Osteoblast (primary cell): Measurements from ENCODE around the gene RHOJ. TPM values are rescaled to one million over a fixed set of nuclear protein-coding genes. Genes with fewer than 3 reads are reported as not detected.

Experiments
- DNase-seq: peaks from one replicate; pipeline ENCODE4 v3.0.0; 2011; ENCODE audit warnings: low spot score, mixed read lengths; ENCODE audit not compliant: insufficient read length; ENCODE audit errors: missing footprints
- H2AFZ ChIP-seq: 2 replicates; pipeline ENCODE4 v1.6.0; 2011; ENCODE audit warnings: mild to moderate bottlenecking, low read length
- H3K27ac ChIP-seq: 2 replicates; pipeline ENCODE4 v1.5.1; 2011; ENCODE audit warnings: mild to moderate bottlenecking, low read depth, low read length, moderate library complexity
- H3K27me3 ChIP-seq: 2 replicates; pipeline ENCODE4 v1.6.0; 2012; ENCODE audit warnings: mild to moderate bottlenecking, control low read depth, inconsistent platforms, low read length, moderate library complexity; ENCODE audit not compliant: insufficient read depth
- H3K36me3 ChIP-seq: 2 replicates; pipeline ENCODE4 v1.5.1; 2011; ENCODE audit warnings: mild to moderate bottlenecking, low read length, control low read depth, moderate library complexity; ENCODE audit not compliant: insufficient read depth
- H3K4me1 ChIP-seq: 2 replicates; pipeline ENCODE4 v1.5.1; 2011; ENCODE audit warnings: mild to moderate bottlenecking, low read length, control low read depth, moderate library complexity; ENCODE audit not compliant: insufficient read depth
- H3K4me2 ChIP-seq: 2 replicates; pipeline ENCODE4 v1.6.0; 2011; ENCODE audit warnings: mild to moderate bottlenecking, low read length; ENCODE audit not compliant: insufficient read depth
- H3K4me3 ChIP-seq: fragments of 200-600 bp; sonication (generic); 3 replicates; pipeline ENCODE4 v1.5.1; 2012; ENCODE audit warnings: mild to moderate bottlenecking, low read length, inconsistent platforms; ENCODE audit not compliant: insufficient read depth
- H3K79me2 ChIP-seq: 2 replicates; pipeline ENCODE4 v1.6.0; 2012; ENCODE audit warnings: mild to moderate bottlenecking, low read length, control low read depth, inconsistent platforms; ENCODE audit not compliant: insufficient read depth
- H3K9me3 ChIP-seq: 2 replicates; pipeline ENCODE4 v1.5.1; 2011; ENCODE audit warnings: low read depth, low read length, control low read depth
- H4K20me1 ChIP-seq: 2 replicates; pipeline ENCODE4 v1.6.0; 2012; ENCODE audit warnings: mild to moderate bottlenecking, low read length, control low read depth; ENCODE audit not compliant: insufficient read depth
- total RNA-seq: library from RNA; depleted of rRNA; stranded (reverse); fragments of >200 nt; gene quantifications from 2 replicates; pipeline ENCODE4 v1.2.3, GENCODE V29; 2012
- TF ChIP-seq, protein P1 (sequence below): IDR thresholded peaks from 2 replicates; pipeline ENCODE4 v1.5.1; 2011; ENCODE audit warnings: mild to moderate bottlenecking, low read depth, low read length, moderate library complexity; ENCODE audit errors: extremely low read depth

Gene RHOJ
- total RNA-seq, 1 donor, result 4.3 TPM

DNA sequence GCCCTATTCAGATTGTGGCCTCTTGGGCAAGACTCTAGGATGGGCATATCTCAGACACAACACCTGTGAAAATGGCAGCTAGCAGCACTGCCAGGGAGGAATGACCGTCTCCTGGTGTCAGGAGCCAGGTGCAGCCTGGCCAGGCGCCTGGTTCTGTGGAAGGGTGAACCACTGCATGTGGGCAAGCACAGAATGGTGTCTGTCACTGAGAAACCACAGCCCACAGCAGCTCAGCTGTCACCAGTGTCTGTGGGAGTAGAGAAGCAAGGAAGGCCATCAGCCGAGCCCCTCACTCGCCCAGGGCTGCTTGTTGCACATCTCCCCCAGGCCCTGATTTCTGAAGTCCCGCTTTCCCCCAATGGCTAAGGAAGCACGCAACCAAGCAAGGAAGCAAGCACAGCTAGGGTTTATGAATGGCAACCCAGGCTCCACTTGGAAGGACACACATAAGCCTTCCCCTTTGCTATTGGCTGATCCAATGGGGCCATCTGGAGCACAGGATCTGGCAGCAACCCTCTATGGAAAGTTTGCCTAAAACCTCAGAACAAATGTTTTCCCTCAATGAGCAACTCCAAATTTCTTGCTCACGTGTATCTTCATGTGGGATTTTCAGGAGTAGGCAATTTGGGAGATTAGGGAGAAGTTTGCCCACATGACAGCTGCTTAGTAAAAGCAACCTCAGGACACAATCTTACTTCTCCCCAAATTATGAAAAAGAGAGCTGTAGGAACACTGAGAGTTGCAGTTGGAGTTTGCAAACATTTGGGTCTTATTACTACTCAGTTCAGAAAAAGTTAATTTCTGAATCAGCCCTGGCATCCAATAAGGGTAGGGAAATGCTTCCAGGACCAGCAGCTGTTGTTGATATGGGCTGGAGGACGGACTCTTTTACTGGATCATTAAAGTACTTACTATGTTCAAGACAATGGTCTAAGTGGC, 69.7 kb downstream of the RHOJ start:
- Histone ChIP-seq H3K27ac (no peak overlapping the region), H3K9me3 (no peaks in the 10 kb centered on the region), H3K4me2 (no peak overlapping the region), H3K36me3 (no peaks in the 10 kb centered on the region), H2AFZ (no peak overlapping the region), H3K4me3 (no peak overlapping the region), H3K79me2 (no peaks in the 10 kb centered on the region), H4K20me1 (no peaks in the 10 kb centered on the region), H3K4me1 (no peaks in the 10 kb centered on the region), H3K27me3 (no peaks in the 10 kb centered on the region)
- DNase-seq, result no peak
- TF ChIP-seq, protein P1, sequence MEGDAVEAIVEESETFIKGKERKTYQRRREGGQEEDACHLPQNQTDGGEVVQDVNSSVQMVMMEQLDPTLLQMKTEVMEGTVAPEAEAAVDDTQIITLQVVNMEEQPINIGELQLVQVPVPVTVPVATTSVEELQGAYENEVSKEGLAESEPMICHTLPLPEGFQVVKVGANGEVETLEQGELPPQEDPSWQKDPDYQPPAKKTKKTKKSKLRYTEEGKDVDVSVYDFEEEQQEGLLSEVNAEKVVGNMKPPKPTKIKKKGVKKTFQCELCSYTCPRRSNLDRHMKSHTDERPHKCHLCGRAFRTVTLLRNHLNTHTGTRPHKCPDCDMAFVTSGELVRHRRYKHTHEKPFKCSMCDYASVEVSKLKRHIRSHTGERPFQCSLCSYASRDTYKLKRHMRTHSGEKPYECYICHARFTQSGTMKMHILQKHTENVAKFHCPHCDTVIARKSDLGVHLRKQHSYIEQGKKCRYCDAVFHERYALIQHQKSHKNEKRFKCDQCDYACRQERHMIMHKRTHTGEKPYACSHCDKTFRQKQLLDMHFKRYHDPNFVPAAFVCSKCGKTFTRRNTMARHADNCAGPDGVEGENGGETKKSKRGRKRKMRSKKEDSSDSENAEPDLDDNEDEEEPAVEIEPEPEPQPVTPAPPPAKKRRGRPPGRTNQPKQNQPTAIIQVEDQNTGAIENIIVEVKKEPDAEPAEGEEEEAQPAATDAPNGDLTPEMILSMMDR, result no peak

DNA sequence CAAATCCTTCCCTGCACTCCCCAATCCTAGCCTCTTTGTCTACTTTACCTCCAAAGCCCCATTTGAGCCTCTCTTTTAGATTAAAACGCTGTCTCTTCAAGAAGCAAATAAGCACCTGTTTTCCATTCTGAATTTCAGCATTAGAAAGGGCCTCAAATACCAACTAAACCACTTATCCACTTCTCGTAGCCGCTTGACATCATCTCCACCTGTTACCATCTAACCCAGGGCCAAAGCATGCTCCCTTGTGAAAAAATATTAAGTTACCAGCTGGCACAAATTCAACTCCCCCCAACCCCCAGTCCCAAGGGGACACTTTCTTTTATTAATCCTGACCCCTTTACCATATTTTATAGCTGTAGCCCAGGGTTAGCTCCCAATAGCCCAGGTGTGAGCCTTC, 71.4 kb downstream of the RHOJ start:
- DNase-seq, result no peak
- Histone ChIP-seq H3K36me3 (no peaks in the 10 kb centered on the region), H3K9me3 (no peaks in the 10 kb centered on the region), H3K4me1 (no peaks in the 10 kb centered on the region), H4K20me1 (no peaks in the 10 kb centered on the region), H3K27ac (no peak overlapping the region), H3K79me2 (no peaks in the 10 kb centered on the region), H3K4me2 (no peak overlapping the region), H2AFZ (no peak overlapping the region), H3K4me3 (no peak overlapping the region), H3K27me3 (no peaks in the 10 kb centered on the region)
- TF ChIP-seq, protein P1, result no peak

DNA sequence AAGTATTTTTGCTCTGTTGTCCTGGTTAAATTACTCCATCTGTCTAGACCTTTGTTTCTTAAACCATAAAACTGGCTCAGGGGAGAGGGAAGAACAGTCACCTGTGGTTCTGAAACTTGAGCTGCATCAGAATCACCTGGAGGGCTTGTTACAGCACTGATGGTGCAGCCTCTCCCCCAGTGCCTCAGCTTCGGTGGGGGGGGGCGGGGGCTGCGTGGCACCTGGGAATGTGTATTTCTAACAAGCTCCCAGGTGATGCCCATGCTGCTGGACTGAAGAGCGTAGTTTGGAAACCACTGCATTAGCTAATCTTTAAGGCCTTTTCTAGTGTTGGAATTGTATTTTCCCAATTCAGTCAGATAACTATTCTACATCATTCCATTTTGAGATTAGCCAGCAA, 71.8 kb downstream of the RHOJ start:
- TF ChIP-seq, protein P1, result no peak
- Histone ChIP-seq H3K9me3 (no peaks in the 10 kb centered on the region), H3K4me1 (no peaks in the 10 kb centered on the region), H3K27me3 (no peaks in the 10 kb centered on the region), H3K27ac (no peak overlapping the region), H2AFZ (no peak overlapping the region), H3K79me2 (no peaks in the 10 kb centered on the region), H3K4me3 (no peak overlapping the region), H4K20me1 (no peaks in the 10 kb centered on the region), H3K4me2 (no peak overlapping the region), H3K36me3 (no peaks in the 10 kb centered on the region)
- DNase-seq, result no peak

DNA sequence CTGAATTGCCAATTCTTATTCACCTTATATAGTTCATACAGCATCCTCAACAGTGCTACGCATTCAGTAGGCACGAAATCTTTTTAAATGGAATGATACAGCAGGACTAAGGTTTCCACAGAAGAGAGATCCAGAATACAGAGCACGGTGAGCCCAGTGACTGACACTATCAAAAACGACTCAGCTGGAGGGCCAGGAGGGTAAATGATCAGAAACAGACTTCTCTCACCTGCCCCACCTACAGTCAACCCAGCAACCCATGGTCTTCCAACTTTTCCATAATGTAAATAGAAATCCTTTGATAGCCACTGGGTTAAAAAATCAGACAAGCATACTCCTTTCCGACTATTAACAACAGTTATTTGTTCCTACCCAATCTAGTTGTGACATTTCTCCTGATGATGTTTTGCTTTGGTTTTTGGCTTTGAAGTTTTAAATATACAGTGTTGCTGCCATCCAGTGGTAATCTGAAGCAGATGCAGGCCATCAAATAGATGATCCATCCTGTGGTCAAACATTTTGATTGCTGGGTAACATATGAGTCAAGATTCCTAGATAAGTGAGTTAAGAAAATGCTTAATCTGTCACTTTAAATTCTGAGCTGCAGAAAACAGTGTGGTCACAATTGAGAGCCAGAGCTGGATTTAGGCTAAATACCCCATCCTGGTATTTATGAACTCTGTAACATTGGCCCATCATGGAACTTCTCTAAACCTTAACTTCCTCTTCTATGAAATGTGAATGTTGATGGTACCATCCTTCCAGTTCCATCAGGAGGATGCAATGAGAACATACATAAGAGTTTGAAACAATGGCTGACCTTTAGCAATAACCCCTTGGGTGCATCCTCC, 72.5 kb downstream of the RHOJ start:
- no peak overlapping the region for H2AFZ ChIP-seq
- H3K27ac ChIP-seq, result no peak overlapping the region
- no peaks in the 10 kb centered on the region for H3K36me3 ChIP-seq
- no peaks in the 10 kb centered on the region for H4K20me1 ChIP-seq
- no peak overlapping the region for H3K4me2 ChIP-seq
- H3K4me3 ChIP-seq, result no peak overlapping the region
- peak; percentile 75 for DNase-seq
- TF ChIP-seq, protein P1, result peak; percentile 82
- H3K79me2 ChIP-seq, result no peaks in the 10 kb centered on the region
- no peaks in the 10 kb centered on the region for H3K4me1 ChIP-seq
- no peaks in the 10 kb centered on the region for H3K9me3 ChIP-seq
- no peaks in the 10 kb centered on the region for H3K27me3 ChIP-seq
